ENCODE results near the gene PXMP4.

DNA sequence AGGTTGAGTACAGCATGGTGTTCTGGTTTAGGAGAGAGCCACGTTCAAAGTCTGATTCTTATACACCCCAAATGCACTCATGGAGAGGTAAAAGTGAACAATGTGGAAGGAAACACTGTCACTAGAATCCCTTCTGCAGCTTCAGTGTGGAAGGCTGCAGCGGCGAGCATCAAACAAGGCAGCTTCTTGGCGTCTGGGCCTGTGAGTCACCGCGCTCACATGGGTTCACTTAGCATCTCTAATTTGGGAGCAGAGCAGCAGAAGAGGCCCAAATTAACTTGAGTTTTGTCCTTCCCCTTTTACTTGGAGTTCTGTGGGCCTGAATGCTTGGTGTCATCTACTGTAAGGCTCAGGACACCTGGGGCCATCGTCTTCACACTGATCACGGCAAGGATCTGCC is 23.0 kb downstream of the PXMP4 start:
- TF ChIP-seq, protein P1, sequence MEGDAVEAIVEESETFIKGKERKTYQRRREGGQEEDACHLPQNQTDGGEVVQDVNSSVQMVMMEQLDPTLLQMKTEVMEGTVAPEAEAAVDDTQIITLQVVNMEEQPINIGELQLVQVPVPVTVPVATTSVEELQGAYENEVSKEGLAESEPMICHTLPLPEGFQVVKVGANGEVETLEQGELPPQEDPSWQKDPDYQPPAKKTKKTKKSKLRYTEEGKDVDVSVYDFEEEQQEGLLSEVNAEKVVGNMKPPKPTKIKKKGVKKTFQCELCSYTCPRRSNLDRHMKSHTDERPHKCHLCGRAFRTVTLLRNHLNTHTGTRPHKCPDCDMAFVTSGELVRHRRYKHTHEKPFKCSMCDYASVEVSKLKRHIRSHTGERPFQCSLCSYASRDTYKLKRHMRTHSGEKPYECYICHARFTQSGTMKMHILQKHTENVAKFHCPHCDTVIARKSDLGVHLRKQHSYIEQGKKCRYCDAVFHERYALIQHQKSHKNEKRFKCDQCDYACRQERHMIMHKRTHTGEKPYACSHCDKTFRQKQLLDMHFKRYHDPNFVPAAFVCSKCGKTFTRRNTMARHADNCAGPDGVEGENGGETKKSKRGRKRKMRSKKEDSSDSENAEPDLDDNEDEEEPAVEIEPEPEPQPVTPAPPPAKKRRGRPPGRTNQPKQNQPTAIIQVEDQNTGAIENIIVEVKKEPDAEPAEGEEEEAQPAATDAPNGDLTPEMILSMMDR (IDR thresholded peaks at IDR 0.05) = no peak
- peak in 2 of 4 donors; percentile 18 to 45 for TF ChIP-seq POLR2AphosphoS5 (IDR thresholded peaks at IDR 0.05)

Measured in sigmoid colon (tissue), 4 donors.